Measurements from ENCODE around the gene GAST. TPM values are rescaled to one million over a fixed set of nuclear protein-coding genes. Genes with fewer than 3 reads are reported as not detected.

The GAST gene
- total and polyA plus RNA-seq, 2 of the 13 experiments (the other 11 are each of a cell fraction or from before 2014, with no cell fraction given) = 0.32 to 0.42 TPM

GRCh38 chr17:41691031-41691777 is 20.9 kb upstream of the GAST start (continued):
- TF ChIP-seq, protein P1, sequence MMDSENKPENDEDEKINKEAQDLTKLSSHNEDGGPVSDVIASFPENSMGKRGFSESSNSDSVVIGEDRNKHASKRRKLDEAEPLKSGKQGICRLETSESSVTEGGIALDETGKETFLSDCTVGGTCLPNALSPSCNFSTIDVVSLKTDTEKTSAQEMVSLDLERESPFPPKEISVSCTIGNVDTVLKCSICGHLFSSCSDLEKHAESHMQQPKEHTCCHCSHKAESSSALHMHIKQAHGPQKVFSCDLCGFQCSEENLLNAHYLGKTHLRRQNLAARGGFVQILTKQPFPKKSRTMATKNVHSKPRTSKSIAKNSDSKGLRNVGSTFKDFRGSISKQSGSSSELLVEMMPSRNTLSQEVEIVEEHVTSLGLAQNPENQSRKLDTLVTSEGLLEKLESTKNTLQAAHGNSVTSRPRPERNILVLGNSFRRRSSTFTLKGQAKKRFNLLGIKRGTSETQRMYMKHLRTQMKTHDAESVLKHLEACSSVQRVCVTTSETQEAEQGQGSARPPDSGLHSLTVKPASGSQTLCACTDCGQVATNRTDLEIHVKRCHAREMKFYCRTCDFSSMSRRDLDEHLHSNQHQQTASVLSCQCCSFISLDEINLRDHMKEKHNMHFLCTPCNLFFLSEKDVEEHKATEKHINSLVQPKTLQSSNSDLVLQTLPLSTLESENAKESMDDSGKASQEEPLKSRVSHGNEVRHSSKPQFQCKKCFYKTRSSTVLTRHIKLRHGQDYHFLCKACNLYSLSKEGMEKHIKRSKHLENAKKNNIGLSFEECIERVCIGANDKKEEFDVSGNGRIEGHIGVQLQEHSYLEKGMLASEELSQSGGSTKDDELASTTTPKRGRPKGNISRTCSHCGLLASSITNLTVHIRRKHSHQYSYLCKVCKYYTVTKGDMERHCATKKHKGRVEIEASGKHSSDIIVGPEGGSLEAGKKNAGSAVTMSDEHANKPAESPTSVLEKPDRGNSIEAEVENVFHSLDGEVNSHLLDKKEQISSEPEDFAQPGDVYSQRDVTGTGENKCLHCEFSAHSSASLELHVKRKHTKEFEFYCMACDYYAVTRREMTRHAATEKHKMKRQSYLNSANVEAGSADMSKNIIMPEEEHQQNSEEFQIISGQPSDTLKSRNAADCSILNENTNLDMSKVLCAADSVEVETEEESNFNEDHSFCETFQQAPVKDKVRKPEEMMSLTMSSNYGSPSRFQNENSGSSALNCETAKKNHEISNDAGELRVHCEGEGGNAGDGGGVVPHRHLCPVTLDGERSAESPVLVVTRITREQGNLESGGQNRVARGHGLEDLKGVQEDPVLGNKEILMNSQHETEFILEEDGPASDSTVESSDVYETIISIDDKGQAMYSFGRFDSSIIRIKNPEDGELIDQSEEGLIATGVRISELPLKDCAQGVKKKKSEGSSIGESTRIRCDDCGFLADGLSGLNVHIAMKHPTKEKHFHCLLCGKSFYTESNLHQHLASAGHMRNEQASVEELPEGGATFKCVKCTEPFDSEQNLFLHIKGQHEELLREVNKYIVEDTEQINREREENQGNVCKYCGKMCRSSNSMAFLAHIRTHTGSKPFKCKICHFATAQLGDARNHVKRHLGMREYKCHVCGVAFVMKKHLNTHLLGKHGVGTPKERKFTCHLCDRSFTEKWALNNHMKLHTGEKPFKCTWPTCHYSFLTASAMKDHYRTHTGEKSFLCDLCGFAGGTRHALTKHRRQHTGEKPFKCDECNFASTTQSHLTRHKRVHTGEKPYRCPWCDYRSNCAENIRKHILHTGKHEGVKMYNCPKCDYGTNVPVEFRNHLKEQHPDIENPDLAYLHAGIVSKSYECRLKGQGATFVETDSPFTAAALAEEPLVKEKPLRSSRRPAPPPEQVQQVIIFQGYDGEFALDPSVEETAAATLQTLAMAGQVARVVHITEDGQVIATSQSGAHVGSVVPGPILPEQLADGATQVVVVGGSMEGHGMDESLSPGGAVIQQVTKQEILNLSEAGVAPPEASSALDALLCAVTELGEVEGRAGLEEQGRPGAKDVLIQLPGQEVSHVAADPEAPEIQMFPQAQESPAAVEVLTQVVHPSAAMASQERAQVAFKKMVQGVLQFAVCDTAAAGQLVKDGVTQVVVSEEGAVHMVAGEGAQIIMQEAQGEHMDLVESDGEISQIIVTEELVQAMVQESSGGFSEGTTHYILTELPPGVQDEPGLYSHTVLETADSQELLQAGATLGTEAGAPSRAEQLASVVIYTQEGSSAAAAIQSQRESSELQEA (CRISPR knock-in tag; IDR thresholded peaks at IDR 0.05; ENCODE audit: not compliant biosample characterization) = no peak
- TF ChIP-seq KAT8 (CRISPR knock-in tag; IDR thresholded peaks at IDR 0.05) (no peak), REXO4 (CRISPR knock-in tag; IDR thresholded peaks at IDR 0.05; ENCODE audit: borderline replicate concordance) (no peak), ZFP82 (CRISPR knock-in tag; IDR thresholded peaks at IDR 0.05; ENCODE audit: borderline replicate concordance) (no peak), ZFP36L2 (CRISPR knock-in tag; IDR thresholded peaks at IDR 0.05) (no peak), ZBTB20 (CRISPR knock-in tag; IDR thresholded peaks at IDR 0.05; ENCODE audit: borderline replicate concordance, low read depth) (no peak), ZNF430 (CRISPR knock-in tag; IDR thresholded peaks at IDR 0.05) (no peak), FOXA3 (CRISPR knock-in tag; IDR thresholded peaks at IDR 0.05) (no peak), ZIK1 (CRISPR knock-in tag; IDR thresholded peaks at IDR 0.05; ENCODE audit: borderline replicate concordance, low read depth) (no peak)
- TF ChIP-seq, protein P2, sequence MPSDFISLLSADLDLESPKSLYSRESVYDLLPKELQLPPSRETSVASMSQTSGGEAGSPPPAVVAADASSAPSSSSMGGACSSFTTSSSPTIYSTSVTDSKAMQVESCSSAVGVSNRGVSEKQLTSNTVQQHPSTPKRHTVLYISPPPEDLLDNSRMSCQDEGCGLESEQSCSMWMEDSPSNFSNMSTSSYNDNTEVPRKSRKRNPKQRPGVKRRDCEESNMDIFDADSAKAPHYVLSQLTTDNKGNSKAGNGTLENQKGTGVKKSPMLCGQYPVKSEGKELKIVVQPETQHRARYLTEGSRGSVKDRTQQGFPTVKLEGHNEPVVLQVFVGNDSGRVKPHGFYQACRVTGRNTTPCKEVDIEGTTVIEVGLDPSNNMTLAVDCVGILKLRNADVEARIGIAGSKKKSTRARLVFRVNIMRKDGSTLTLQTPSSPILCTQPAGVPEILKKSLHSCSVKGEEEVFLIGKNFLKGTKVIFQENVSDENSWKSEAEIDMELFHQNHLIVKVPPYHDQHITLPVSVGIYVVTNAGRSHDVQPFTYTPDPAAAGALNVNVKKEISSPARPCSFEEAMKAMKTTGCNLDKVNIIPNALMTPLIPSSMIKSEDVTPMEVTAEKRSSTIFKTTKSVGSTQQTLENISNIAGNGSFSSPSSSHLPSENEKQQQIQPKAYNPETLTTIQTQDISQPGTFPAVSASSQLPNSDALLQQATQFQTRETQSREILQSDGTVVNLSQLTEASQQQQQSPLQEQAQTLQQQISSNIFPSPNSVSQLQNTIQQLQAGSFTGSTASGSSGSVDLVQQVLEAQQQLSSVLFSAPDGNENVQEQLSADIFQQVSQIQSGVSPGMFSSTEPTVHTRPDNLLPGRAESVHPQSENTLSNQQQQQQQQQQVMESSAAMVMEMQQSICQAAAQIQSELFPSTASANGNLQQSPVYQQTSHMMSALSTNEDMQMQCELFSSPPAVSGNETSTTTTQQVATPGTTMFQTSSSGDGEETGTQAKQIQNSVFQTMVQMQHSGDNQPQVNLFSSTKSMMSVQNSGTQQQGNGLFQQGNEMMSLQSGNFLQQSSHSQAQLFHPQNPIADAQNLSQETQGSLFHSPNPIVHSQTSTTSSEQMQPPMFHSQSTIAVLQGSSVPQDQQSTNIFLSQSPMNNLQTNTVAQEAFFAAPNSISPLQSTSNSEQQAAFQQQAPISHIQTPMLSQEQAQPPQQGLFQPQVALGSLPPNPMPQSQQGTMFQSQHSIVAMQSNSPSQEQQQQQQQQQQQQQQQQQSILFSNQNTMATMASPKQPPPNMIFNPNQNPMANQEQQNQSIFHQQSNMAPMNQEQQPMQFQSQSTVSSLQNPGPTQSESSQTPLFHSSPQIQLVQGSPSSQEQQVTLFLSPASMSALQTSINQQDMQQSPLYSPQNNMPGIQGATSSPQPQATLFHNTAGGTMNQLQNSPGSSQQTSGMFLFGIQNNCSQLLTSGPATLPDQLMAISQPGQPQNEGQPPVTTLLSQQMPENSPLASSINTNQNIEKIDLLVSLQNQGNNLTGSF (CRISPR knock-in tag; IDR thresholded peaks at IDR 0.05) = no peak
- TF ChIP-seq, protein P3, sequence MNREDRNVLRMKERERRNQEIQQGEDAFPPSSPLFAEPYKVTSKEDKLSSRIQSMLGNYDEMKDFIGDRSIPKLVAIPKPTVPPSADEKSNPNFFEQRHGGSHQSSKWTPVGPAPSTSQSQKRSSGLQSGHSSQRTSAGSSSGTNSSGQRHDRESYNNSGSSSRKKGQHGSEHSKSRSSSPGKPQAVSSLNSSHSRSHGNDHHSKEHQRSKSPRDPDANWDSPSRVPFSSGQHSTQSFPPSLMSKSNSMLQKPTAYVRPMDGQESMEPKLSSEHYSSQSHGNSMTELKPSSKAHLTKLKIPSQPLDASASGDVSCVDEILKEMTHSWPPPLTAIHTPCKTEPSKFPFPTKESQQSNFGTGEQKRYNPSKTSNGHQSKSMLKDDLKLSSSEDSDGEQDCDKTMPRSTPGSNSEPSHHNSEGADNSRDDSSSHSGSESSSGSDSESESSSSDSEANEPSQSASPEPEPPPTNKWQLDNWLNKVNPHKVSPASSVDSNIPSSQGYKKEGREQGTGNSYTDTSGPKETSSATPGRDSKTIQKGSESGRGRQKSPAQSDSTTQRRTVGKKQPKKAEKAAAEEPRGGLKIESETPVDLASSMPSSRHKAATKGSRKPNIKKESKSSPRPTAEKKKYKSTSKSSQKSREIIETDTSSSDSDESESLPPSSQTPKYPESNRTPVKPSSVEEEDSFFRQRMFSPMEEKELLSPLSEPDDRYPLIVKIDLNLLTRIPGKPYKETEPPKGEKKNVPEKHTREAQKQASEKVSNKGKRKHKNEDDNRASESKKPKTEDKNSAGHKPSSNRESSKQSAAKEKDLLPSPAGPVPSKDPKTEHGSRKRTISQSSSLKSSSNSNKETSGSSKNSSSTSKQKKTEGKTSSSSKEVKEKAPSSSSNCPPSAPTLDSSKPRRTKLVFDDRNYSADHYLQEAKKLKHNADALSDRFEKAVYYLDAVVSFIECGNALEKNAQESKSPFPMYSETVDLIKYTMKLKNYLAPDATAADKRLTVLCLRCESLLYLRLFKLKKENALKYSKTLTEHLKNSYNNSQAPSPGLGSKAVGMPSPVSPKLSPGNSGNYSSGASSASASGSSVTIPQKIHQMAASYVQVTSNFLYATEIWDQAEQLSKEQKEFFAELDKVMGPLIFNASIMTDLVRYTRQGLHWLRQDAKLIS (CRISPR knock-in tag; IDR thresholded peaks at IDR 0.05) = no peak

All from HepG2 (cell line).